HG03064 (cell line): Measurements from ENCODE around the gene AP5B1.

Experiments used
- ATAC-seq: cut with Tn5 transposase; IDR thresholded peaks from one replicate; pipeline ENCODE4 v1.9.1; 2021; ENCODE audit warnings: low read depth; ENCODE audit not compliant: unreplicated experiment

Gene AP5B1

GRCh38 chr11:65803797-65804492 lies 23.2 kb upstream of the AP5B1 start:
- no peak for ATAC-seq

GRCh38 chr11:65802841-65803240 lies 22.1 kb upstream of the AP5B1 start:
- no peak for ATAC-seq

GRCh38 chr11:65801153-65801987 lies 20.6 kb upstream of the AP5B1 start:
- no peak for ATAC-seq

GRCh38 chr11:65798882-65799281 lies 18.1 kb upstream of the AP5B1 start:
- ATAC-seq, result no peak

- no peak for ATAC-seq
Measured at GRCh38 chr11:65797711-65798110, 16.9 kb upstream of the AP5B1 start.

GRCh38 chr11:65796726-65797601 lies 16.2 kb upstream of the AP5B1 start:
- no peak for ATAC-seq

GRCh38 chr11:65794570-65795510 lies 14.1 kb upstream of the AP5B1 start:
- ATAC-seq, result no peak

- ATAC-seq, result no peak
Measured at GRCh38 chr11:65793625-65794400, 13.0 kb upstream of the AP5B1 start.

- no peak for ATAC-seq
Measured at GRCh38 chr11:65793144-65793581, 12.4 kb upstream of the AP5B1 start.

- no peak for ATAC-seq
Measured at GRCh38 chr11:65792456-65792855, 11.7 kb upstream of the AP5B1 start.

GRCh38 chr11:65791719-65792213 lies 11.0 kb upstream of the AP5B1 start:
- ATAC-seq, result peak; percentile 83

GRCh38 chr11:65790902-65791650 lies 10.3 kb upstream of the AP5B1 start:
- no peak for ATAC-seq

- ATAC-seq, result no peak
Measured at GRCh38 chr11:65790104-65790901, 9.5 kb upstream of the AP5B1 start.

GRCh38 chr11:65789230-65790103 lies 8.7 kb upstream of the AP5B1 start:
- ATAC-seq, result no peak

- ATAC-seq, result no peak
Measured at GRCh38 chr11:65788821-65789220, 8.0 kb upstream of the AP5B1 start.
